ENCODE data around the gene IGF1. TPM values are rescaled to one million over a fixed set of nuclear protein-coding genes. Genes with fewer than 3 reads are reported as not detected.
A peak's percentile ranks its signal among the peaks of the same experiment; 100 is the strongest.

Gene IGF1
- total and polyA plus RNA-seq, 3 donors from 2014 or later: 16.2 to 50.9 (median 16.9) TPM

DNA sequence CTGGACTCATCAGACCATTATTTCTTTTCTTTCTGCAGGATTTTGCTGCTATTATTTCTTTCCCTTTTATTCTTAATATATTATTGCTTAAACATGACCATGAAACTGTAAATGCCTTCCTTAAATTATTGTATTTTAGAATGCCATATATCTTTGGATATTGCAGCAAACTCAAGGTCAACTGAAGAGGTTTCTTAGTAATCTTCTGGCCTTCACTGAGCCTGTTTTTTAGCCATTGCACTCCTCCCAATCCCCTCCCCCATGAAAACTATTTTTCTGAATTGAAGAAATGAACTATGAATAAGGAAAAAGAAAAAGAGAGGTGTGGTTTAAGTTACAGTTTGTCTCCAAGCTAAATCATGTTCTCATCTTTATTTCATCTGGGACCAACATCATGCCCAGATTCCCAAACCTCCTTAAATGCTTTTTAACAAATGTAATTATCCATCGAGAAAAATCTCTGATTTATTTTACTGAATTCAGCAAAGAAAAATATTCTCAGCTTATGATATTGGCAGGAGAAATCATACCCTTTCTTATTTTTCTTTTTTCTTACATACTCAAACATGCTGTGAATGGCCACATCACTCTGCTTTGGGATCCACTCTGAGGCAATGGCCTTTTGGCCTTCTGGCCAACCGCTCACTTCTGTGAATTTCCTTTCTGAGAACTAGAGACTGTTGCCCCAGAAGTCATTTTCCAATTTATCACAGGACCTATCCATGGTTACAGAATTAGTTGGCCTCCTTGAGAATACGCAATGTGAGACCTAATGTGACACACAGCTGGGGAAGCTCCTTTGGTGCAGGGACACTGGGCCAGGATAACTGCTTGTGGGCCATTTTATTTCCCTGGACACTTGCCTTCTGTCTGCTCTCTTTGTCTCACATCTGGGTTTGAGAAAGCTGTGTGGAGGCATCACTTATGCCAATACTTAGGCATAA, 50.9 kb downstream of the IGF1 start:
- no peaks in the 10 kb centered on the region for H3K27me3 ChIP-seq
- 74 to 75% methylated on average over 3 of the region's 3 CpGs for WGBS, 2 donors
- no peak for DNase-seq
- no peaks in the 10 kb centered on the region for H3K9me3 ChIP-seq
- H3K4me3 ChIP-seq: no peak overlapping the region
- intact Hi-C loops (cut with DNase I; ENCODE audit: low total_unique reads): no loop called here
- H3K36me3 ChIP-seq (ENCODE audit: low read depth, missing control alignments): no peaks in the 10 kb centered on the region
- H3K4me1 ChIP-seq: peaks cover 15% of the 10 kb centered on the region
- TF ChIP-seq, protein P1, sequence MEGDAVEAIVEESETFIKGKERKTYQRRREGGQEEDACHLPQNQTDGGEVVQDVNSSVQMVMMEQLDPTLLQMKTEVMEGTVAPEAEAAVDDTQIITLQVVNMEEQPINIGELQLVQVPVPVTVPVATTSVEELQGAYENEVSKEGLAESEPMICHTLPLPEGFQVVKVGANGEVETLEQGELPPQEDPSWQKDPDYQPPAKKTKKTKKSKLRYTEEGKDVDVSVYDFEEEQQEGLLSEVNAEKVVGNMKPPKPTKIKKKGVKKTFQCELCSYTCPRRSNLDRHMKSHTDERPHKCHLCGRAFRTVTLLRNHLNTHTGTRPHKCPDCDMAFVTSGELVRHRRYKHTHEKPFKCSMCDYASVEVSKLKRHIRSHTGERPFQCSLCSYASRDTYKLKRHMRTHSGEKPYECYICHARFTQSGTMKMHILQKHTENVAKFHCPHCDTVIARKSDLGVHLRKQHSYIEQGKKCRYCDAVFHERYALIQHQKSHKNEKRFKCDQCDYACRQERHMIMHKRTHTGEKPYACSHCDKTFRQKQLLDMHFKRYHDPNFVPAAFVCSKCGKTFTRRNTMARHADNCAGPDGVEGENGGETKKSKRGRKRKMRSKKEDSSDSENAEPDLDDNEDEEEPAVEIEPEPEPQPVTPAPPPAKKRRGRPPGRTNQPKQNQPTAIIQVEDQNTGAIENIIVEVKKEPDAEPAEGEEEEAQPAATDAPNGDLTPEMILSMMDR (IDR thresholded peaks at IDR 0.05): no peak
- no peak for TF ChIP-seq POLR2A (IDR thresholded peaks at IDR 0.05)
- H3K27ac ChIP-seq: peak overlapping the region in 1 of 2 donors; percentile 41

DNA sequence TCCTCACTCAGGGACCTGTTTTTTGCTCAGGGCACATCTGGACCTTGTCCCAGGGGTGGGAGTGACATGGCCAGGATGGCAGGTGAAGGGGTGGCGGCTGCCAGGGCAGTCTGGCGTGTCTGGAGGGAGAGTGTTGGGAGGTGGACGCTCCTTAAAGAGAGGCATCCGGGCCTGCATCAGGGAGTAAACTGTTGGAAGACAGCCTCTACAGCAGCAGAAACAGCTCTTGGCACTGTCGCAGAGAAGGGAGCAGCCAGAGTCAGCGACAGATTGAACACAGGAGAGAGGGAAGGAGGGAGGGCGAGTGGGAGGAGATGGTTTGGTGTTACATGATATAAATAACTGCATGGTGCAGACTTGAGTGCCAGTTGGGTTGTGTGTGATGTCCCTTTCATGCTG, 52.8 kb downstream of the IGF1 start:
- TF ChIP-seq POLR2A (IDR thresholded peaks at IDR 0.05): no peak
- TF ChIP-seq, protein P1 (IDR thresholded peaks at IDR 0.05): no peak
- no peaks in the 10 kb centered on the region for H3K36me3 ChIP-seq (ENCODE audit: low read depth, missing control alignments)
- H3K4me1 ChIP-seq: peaks cover 15% of the 10 kb centered on the region
- H3K27me3 ChIP-seq: no peaks in the 10 kb centered on the region
- intact Hi-C loops (cut with DNase I; ENCODE audit: low total_unique reads): no loop called here
- H3K9me3 ChIP-seq: no peaks in the 10 kb centered on the region
- WGBS, 2 donors: 34 to 35% methylated on average over 7 of the region's 7 CpGs
- H3K4me3 ChIP-seq: no peak overlapping the region
- peak; percentile 43 for DNase-seq
- H3K27ac ChIP-seq: no peak overlapping the region

DNA sequence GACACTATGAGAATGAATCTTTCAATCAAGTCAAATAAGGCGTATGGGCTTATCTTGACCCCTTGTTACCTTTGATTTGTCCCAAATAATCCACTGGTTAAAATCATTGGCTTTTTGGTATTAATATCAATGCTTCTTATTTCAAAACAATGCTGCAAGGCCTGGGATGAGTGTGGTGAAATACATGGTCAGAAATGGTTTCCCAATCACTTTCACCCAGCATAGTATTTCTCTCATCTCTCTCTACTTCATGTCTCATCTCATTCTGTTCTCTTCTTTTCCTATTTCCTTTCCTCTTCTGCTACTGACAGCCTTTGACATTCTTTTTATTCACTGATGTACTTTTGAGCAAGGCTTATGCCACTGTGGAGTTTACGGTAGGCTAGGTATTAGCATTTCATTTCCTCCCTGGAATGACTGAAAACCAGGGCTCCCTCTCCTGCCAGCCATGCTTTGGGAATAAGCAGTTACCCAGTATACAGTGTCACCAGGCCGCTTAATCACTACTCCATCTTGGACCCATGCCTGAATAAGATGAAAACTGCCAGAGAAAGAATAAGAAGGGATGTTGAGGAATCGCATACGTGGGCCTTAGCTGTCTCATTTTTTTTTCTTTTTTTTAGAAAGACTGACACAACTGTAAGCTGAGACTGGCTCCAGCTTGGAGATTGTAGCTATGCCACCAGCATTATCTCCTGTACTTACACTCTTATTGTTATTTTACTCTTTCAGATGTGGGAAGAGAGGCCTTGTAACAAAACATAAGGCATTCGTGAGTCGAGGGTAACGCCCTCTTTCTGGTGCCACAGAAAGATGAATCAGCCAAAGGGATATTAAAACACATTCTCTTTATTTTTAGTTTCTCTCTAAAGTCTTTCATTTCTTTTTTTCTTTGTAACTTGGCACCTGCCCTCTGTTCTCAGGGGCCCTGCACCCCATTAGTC, 53.5 kb downstream of the IGF1 start:
- H3K4me3 ChIP-seq: no peak overlapping the region
- TF ChIP-seq, protein P1 (IDR thresholded peaks at IDR 0.05): no peak
- no peak for TF ChIP-seq POLR2A (IDR thresholded peaks at IDR 0.05)
- DNase-seq: no peak
- no peak overlapping the region for H3K27ac ChIP-seq
- no peaks in the 10 kb centered on the region for H3K9me3 ChIP-seq
- 61% methylated on average over 8 of the region's 8 CpGs for WGBS, 2 donors
- H3K36me3 ChIP-seq (ENCODE audit: low read depth, missing control alignments): no peaks in the 10 kb centered on the region
- intact Hi-C loops (cut with DNase I; ENCODE audit: low total_unique reads): no loop called here
- no peaks in the 10 kb centered on the region for H3K27me3 ChIP-seq
- H3K4me1 ChIP-seq: peaks cover 15% of the 10 kb centered on the region

DNA sequence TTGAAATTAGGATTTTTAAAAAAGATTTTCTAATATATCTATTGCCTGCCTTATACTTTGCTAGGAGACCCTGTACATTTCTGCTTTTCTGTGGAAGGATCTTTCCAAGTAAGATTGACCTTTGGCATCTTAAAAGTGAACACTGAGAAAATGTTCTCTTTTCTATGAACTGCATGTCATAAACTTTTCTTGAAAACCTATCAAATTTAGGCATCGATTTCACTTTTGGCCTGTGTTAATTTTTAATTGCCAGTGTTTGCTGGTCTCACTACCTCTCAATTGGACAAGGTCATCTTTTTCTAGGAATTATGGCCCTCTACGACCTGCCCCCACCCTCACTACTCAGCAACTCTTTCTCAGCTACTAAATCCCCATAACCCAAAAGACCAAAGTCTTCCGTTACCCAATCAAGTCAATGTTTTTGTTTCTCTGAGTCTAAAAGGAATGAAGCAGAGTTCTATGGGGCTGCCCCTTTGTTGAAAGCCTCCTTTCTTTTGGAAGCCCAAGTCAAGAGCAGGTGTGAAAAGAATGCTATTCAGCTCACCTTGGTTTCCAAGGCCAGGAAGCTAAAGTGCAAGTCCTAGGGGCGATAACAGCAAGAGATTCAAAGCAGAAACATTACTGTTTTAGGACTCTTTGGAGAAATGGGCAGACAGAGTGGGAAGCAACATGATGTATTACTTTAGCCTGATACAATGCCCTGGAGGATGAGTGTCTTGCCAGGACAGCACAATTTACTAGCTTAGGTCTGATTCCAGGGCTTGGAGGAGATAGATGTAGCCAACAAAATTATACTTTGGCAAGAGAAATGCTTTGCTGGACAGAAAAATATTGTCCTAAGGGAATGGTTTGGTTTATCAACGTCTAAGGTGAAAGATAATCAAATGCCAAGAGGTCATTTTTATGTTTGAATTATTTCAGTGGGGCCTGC, 55.0 kb downstream of the IGF1 start:
- no peak overlapping the region for H3K4me3 ChIP-seq
- TF ChIP-seq POLR2A (IDR thresholded peaks at IDR 0.05): no peak
- H3K4me1 ChIP-seq: peaks cover 15% of the 10 kb centered on the region
- DNase-seq: no peak
- no peak overlapping the region for H3K27ac ChIP-seq
- intact Hi-C loops (cut with DNase I; ENCODE audit: low total_unique reads): no loop called here
- no peaks in the 10 kb centered on the region for H3K9me3 ChIP-seq
- 50 to 58% methylated on average over 5 of the region's 5 CpGs for WGBS, 2 donors
- H3K36me3 ChIP-seq (ENCODE audit: low read depth, missing control alignments): no peaks in the 10 kb centered on the region
- no peaks in the 10 kb centered on the region for H3K27me3 ChIP-seq

Measured in testis (tissue), 3 donors.